Colonic mucosa (tissue), 4 donors: ENCODE data around the gene TDRD12. TPM values are rescaled to one million over a fixed set of nuclear protein-coding genes. Genes with fewer than 3 reads are reported as not detected.

Source experiments
- DNase-seq: peaks from one replicate; pipeline ENCODE4 v3.0.0-alpha.2; 2020
- H3K27ac ChIP-seq: fragments of 200-600 bp; one replicate; pipeline ENCODE4 v1.8.0; 2021
- H3K27me3 ChIP-seq: fragments of 200-600 bp; one replicate; pipeline ENCODE4 v1.8.0; 2021
- H3K36me3 ChIP-seq: fragments of 200-600 bp; one replicate; pipeline ENCODE4 v1.8.0; 2021
- H3K4me1 ChIP-seq: fragments of 200-600 bp; one replicate; pipeline ENCODE4 v1.8.0; 2021; ENCODE audit warnings: mild to moderate bottlenecking
- H3K4me3 ChIP-seq: fragments of 200-600 bp; one replicate; pipeline ENCODE4 v1.8.0; 2021
- H3K9ac ChIP-seq, 2 donors: one replicate each; pipeline ENCODE4 v1.7.0; 2013; ENCODE audit warnings: control low read depth in 2 of 2, low read depth in 2 of 2, low read length in 2 of 2
- H3K9me3 ChIP-seq: fragments of 200-600 bp; one replicate; pipeline ENCODE4 v1.8.0; 2021
- intact Hi-C: fragments of 100-400 bp; cut with DNase I; formaldehyde crosslinking; loops from one replicate; pipeline ENCODE4 v1.14.1; 2022
- total RNA-seq, 2 donors: library from RNA; stranded (reverse); fragmentation: NEBNext Ultra II Directional in 1 of 2; extraction: Animal tissue kit (Norgen Biotek cat#: 25700) in 1 of 2; gene quantifications; one replicate each; pipeline ENCODE4 v1.2.1, GENCODE V29; 2021
- TF ChIP-seq, protein P1 (sequence below): fragments of 200-600 bp; IDR thresholded peaks from one replicate; pipeline ENCODE4 v1.8.0; 2022; ENCODE audit warnings: antibody characterized with exemption, mild to moderate bottlenecking
- donor health status: healthy.
- donor health status: DM: no; HTN: no; CAD: no.
- donor health status: DM: no; HTN: no; CAD: no.

The TDRD12 gene
- total RNA-seq, 2 donors from 2014 or later, result 0.37 TPM; not detected in 1

DNA sequence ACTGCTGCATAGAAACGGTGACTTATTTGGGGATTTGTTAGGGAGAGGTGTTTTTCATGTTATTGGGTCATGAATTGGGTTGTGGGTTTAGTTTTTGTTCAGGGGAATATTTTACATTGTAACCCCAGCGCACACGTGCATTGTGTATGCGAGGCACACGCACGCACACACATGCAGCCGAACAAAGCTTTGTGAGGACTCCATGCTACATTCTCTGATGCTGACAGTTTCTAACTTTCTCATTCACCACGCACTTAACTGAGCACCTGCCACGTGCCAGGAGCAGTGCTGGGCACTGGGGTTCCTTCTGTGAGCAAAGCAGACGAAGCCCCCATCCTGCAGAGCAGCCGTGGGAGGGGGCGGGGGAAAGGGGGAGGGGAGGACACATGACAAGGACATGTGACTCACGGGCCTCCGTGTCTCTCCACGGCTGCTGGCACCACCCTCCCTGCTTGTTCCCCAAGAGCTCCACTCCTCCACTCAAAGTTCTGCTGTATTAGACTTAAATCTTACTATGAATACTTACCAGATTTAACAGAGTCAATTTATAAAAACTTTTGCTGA lies 94.4 kb downstream of the TDRD12 start:
- Histone ChIP-seq H3K4me1 (no peaks in the 10 kb centered on the region), H3K4me3 (no peak overlapping the region), H3K27ac (no peak overlapping the region), H3K9ac (no peak overlapping the region), H3K27me3 (no peaks in the 10 kb centered on the region), H3K9me3 (no peaks in the 10 kb centered on the region), H3K36me3 (no peaks in the 10 kb centered on the region)
- TF ChIP-seq, protein P1, sequence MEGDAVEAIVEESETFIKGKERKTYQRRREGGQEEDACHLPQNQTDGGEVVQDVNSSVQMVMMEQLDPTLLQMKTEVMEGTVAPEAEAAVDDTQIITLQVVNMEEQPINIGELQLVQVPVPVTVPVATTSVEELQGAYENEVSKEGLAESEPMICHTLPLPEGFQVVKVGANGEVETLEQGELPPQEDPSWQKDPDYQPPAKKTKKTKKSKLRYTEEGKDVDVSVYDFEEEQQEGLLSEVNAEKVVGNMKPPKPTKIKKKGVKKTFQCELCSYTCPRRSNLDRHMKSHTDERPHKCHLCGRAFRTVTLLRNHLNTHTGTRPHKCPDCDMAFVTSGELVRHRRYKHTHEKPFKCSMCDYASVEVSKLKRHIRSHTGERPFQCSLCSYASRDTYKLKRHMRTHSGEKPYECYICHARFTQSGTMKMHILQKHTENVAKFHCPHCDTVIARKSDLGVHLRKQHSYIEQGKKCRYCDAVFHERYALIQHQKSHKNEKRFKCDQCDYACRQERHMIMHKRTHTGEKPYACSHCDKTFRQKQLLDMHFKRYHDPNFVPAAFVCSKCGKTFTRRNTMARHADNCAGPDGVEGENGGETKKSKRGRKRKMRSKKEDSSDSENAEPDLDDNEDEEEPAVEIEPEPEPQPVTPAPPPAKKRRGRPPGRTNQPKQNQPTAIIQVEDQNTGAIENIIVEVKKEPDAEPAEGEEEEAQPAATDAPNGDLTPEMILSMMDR, result no peak
- DNase-seq, result no peak
- intact Hi-C loops, result no loop called here

GRCh38 chr19:32814624-32815023 lies 95.1 kb downstream of the TDRD12 start:
- intact Hi-C loops, result no loop called here
- no peak for DNase-seq
- TF ChIP-seq, protein P1, result no peak

DNA sequence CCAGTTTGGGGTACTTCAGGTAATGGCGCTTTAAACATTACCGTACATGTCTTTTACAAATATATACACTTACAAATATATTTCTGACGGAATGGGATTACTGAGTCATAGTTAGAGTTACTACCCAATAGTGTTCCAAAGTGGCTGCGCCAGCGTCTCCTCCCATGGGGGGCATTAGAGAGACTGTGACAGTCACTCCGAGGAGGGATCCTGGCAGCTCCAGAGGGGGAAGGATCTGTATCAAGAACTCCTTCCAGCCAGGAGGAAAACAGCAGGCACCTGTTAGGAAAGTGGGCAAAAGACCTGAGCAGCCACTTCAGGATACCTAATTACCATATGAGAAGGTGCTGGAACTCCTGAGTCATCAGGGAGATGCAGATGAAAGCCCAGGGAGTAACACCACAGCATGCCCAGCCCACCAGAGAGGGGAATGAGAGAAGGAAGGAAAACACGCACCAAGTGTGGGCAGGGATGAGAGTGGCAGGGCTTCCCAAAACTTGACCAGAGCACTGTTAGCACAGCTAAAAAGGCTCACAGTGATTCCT lies 97.1 kb downstream of the TDRD12 start:
- Histone ChIP-seq H3K4me3 (no peak overlapping the region), H3K9me3 (no peaks in the 10 kb centered on the region), H3K9ac (no peak overlapping the region), H3K27me3 (no peaks in the 10 kb centered on the region), H3K27ac (no peak overlapping the region), H3K4me1 (no peaks in the 10 kb centered on the region), H3K36me3 (no peaks in the 10 kb centered on the region)
- TF ChIP-seq, protein P1, result no peak
- intact Hi-C loops, result no loop called here
- DNase-seq, result no peak

More at GRCh38 chr19:32814624-32815023, 95.1 kb downstream of the TDRD12 start:
- Histone ChIP-seq H3K9ac (no peak overlapping the region), H3K36me3 (no peaks in the 10 kb centered on the region), H3K27ac (no peak overlapping the region), H3K27me3 (no peaks in the 10 kb centered on the region), H3K4me3 (no peak overlapping the region), H3K4me1 (no peaks in the 10 kb centered on the region), H3K9me3 (no peaks in the 10 kb centered on the region)

- TF ChIP-seq, protein P1, result no peak
- Histone ChIP-seq H3K36me3 (no peaks in the 10 kb centered on the region), H3K27ac (no peak overlapping the region), H3K9ac (no peak overlapping the region), H3K9me3 (no peaks in the 10 kb centered on the region), H3K4me1 (no peaks in the 10 kb centered on the region), H3K4me3 (no peak overlapping the region), H3K27me3 (no peaks in the 10 kb centered on the region)
- DNase-seq, result no peak
- intact Hi-C loops, result no loop called here
These were observed 98.3 kb downstream of the TDRD12 start for GRCh38 chr19:32817569-32818476.

- Histone ChIP-seq H3K4me1 (no peaks in the 10 kb centered on the region), H3K9ac (no peak overlapping the region), H3K27ac (no peak overlapping the region), H3K9me3 (no peaks in the 10 kb centered on the region), H3K27me3 (no peaks in the 10 kb centered on the region), H3K4me3 (no peak overlapping the region), H3K36me3 (no peaks in the 10 kb centered on the region)
- TF ChIP-seq, protein P1, result no peak
- no peak for DNase-seq
- intact Hi-C loops, result no loop called here
These were observed 99.0 kb downstream of the TDRD12 start for GRCh38 chr19:32818536-32818935.
